Fibroblast of pulmonary artery (primary cell): Measurements from ENCODE around the gene SMARCB1.

Source experiments
- DNase-seq: peaks from one replicate; pipeline ENCODE4 v3.0.0-alpha.2; 2010; ENCODE audit warnings: low read depth
- H3K4me3 ChIP-seq: replicated peaks from 2 replicates; pipeline ENCODE4 v1.5.1; 2011; ENCODE audit warnings: low read depth, mild to moderate bottlenecking, control low read depth, low read length, moderate library complexity
- TF ChIP-seq, protein P1 (sequence below): IDR thresholded peaks from 2 replicates; pipeline ENCODE4 v1.5.1; 2011; ENCODE audit warnings: mild to moderate bottlenecking, control low read depth, low read length, inconsistent platforms; ENCODE audit errors: missing control alignments

Gene SMARCB1

DNA sequence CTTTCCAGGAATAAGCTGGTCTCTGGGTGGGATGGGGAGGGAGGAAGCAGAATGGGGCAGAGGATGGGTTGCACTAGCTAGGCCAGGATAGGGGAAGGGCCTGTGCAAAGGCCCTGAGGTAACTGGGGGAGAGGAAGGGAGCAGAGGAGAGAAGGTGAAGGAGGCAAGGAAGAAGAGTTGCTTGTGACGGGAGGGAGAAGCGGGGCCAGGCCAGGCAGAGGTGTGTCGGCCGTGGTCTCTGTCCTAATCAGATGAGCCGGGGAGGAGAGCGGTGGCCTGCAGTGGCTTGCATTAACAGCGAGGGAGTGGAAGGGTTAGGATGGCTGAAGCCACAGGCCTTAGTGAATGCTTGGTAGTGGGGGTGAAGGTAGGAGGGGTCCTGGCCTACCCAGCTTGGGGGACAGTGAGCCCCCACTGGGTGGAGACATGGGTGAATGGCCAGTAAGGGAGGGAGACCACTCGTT is 58.0 kb downstream of the SMARCB1 start:
- TF ChIP-seq, protein P1, sequence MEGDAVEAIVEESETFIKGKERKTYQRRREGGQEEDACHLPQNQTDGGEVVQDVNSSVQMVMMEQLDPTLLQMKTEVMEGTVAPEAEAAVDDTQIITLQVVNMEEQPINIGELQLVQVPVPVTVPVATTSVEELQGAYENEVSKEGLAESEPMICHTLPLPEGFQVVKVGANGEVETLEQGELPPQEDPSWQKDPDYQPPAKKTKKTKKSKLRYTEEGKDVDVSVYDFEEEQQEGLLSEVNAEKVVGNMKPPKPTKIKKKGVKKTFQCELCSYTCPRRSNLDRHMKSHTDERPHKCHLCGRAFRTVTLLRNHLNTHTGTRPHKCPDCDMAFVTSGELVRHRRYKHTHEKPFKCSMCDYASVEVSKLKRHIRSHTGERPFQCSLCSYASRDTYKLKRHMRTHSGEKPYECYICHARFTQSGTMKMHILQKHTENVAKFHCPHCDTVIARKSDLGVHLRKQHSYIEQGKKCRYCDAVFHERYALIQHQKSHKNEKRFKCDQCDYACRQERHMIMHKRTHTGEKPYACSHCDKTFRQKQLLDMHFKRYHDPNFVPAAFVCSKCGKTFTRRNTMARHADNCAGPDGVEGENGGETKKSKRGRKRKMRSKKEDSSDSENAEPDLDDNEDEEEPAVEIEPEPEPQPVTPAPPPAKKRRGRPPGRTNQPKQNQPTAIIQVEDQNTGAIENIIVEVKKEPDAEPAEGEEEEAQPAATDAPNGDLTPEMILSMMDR = no peak
- no peak overlapping the region for H3K4me3 ChIP-seq
- no peak for DNase-seq

DNA sequence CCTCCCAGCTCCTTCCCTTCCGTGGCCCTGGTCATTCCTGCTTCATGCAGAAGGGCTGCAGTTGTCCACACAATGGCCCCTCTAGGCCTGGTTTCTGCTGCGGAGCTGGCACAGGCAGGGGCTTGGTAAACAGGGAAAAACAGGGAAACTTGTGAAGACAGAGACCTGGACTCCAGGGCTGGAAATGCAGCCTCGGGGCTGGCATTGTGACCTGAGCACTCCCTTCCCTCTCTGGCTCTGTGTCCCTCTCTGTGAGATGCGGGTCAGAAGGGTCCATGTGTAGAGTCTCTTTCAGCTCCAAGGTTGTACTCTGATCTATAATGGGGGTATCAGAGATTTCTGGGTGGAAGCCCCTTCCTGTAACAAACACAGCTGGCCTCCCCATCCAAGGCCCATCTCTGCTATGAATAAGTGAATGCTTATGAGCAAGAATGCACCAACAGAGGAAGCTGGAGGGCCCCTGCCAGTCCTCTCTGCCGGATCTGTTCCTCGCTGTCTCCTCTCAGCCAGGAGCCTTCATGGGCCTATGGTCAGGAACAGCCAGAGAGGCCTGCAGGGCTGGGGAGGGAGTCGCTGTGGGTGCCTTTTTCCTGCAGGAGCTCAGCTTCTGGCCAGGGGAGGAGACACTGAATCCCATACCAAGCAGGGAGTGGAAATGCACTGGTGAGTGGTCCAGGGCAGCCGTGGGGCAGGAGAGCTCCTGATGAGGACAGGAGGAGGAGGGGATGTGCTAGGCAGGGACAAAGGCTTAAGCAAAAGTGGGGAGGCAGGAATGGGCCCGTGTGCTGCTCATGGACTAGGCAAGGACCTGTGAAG is 58.7 kb downstream of the SMARCB1 start:
- no peak overlapping the region for H3K4me3 ChIP-seq
- DNase-seq = no peak
- TF ChIP-seq, protein P1 = no peak

DNA sequence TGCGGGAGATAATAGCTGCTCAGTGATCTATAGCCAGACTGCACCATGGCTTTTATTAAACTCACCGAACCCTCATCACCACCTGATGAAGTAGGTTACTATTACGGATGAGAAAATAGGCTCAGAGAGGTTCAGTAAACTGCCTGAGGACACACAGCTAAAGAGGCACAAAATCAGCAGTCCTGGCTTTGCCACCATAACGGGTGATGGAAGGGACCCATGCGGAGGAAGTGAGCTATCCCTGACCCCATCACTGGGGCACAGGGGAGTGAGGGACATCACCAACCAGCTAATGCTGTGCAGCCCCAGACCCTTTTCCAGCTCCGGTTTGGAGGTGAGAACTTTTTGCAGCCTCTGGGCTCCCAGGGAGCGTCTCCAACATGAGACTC is 59.3 kb downstream of the SMARCB1 start:
- TF ChIP-seq, protein P1 = no peak
- DNase-seq = no peak
- no peak overlapping the region for H3K4me3 ChIP-seq

DNA sequence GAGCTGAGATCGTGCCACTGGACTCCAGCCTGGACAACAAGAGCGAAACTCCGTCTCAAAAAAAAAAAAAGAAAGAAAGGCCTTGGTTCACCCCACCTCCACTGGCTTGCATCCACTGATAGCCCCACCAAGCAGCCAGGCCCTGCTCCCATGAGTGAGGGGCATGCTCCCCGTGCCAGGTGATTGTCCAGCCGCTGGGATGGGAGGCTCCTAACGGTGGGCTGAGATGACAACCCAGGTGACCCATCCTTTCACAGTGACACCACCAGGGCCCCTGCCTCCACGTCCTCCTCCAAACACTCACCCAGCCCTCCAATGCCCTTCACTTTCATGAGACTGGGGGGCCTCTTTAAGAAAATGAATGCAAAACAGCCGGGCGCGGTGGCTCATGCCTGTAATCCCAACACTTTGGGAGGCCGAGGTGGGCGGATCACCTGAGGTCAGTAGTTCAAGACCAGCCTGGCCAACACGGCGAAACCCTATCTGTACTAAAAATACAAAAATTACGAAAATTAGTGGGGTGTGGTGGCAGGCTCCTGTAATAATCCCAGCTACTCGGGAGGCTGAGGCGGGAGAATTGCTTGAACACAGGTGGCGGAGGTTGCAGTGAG is 60.6 kb downstream of the SMARCB1 start:
- TF ChIP-seq, protein P1 = no peak
- H3K4me3 ChIP-seq = no peak overlapping the region
- no peak for DNase-seq

DNA sequence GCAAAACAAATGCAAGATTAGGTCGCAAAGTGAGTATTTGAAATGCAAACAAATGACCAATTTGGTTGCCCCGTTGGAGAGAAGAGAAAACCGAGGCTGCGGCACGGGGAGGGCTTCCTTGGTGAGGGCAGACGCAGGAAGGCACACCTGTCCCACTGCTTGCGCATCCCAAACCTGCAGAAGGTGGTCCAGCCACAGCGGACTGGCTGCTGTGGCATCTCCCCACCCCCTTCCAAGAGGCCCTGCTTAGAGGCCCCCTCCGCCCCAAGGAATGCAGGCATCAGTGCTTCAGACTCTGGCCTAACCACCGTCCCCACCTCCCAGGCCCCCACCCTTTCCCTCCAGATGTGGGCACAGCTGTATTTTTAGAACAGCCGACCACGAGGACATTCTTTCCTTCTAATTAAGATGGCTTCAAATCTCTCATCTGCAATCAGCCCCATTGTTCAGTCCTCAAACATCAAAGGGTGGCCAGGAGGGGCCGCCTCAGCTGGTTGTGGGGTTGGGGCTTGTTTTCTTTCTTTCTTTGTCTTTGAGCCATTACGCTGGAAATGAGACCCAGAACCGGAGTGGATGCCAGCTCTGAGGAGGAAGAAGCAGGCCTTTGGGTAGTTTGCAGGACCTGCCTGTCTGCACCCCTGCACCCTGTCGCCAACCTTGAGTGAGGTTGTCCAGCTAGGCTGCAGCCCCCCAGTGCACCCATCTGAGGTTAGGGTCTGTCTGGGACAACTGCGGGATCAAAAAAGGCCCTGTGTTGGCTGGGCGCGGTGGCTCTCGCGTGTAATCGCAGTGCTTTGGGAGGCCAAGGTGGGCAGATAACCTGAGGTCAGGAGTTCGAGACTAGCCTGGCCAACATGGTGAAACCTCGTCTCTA is 61.5 kb downstream of the SMARCB1 start:
- no peak for DNase-seq
- TF ChIP-seq, protein P1 = no peak
- H3K4me3 ChIP-seq = no peak overlapping the region

DNA sequence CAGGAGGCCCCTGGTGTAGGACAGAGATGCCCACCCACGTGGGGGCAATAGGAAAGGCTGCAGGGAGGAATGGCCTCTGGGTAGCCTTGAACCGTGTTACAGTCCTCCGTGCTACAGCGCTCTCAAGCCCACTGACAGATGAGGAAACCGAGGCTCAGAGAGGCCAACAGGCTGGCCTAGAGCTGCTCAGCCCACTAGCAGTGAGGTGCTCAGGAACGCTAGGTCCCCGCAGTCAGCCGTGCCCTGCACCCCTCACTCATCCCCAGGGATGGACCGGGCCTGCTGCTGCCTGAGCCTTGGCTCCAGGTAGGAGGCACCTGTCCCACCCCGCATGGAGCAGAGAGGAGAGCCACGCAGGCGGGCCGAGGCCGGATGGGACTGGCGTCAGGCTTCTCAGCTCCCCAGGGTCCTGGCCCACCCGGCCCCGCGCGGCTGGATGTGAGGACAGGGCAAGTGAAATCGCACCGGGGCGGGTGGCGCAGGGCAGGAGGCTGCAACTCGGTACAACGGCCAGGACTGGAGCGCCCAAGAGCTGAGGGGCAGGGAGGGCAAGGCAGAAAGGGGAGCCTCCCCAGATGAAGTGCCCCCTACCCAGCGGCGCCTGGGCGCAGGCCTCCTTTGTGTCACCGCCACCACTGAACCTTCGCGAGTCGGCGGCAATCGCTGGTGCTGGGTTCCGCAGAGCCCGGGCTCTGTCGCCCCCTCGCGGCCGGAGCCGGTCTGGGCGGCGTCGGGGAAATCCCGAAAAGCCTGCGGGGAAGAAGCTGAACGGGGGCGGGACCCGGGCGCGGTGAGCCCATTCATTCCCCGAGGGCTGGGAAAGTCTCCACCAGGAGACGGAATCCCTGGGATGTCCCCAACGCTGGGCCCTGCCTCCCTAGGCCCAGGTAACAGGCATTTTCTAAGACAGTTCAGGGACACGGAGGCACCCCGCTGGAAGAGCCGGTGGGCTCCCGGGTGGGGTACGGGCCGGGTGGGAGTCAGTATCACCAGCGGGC is 62.5 kb downstream of the SMARCB1 start:
- peak; percentile 65 for DNase-seq
- TF ChIP-seq, protein P1 = peak; percentile 79
- peak overlapping the region; percentile 5 for H3K4me3 ChIP-seq
